Esophagus muscularis mucosa (tissue), 4 donors: Measurements from ENCODE around the gene DCUN1D4. TPM values are rescaled to one million over a fixed set of nuclear protein-coding genes. Genes with fewer than 3 reads are reported as not detected.
A peak's percentile ranks its signal among the peaks of the same experiment; 100 is the strongest.

ENCODE experiments used
- DNase-seq: peaks from one replicate; pipeline ENCODE4 v3.0.0-alpha.2; 2017; ENCODE audit errors: extremely low spot score
- H3K27ac ChIP-seq, 4 donors: fragments of 200-600 bp; sonication (generic); replicated peaks in 1 of 4; 1 replicate in 3 of 4; 2 replicates in 1 of 4; pipeline ENCODE4 v1.5.1; 2016 to 2019; ENCODE audit warnings: mild to moderate bottlenecking in 1 of 4
- H3K27me3 ChIP-seq, 4 donors: fragments of 200-600 bp; sonication (generic); one replicate each; pipeline versions ENCODE4 v1.5.1 to v1.6.0; 2016 to 2019
- H3K36me3 ChIP-seq, 4 donors: fragments of 200-600 bp; sonication (generic); one replicate each; pipeline ENCODE4 v1.5.1; 2016 to 2019
- H3K4me1 ChIP-seq, 4 donors: fragments of 200-600 bp; sonication (generic); one replicate each; pipeline ENCODE4 v1.5.1; 2016 to 2019
- H3K4me3 ChIP-seq, 4 donors: fragments of 200-600 bp; sonication (generic); 1 replicate in 2 of 4; 2 replicates in 2 of 4; pipeline ENCODE4 v1.5.1; 2016 to 2019; ENCODE audit warnings: mild to moderate bottlenecking in 4 of 4, moderate library complexity in 1 of 4
- H3K9me3 ChIP-seq, 4 donors: fragments of 200-600 bp; sonication (generic); 1 replicate in 3 of 4; 2 replicates in 1 of 4; pipeline ENCODE4 v1.5.1; 2016 to 2019
- CTCF ChIP-seq, 3 experiments: fragments of 200-600 bp in 2 of 3; fragments of 450-650 bp in 1 of 3; sonication (generic) in 2 of 3; IDR thresholded peaks; one replicate each; pipeline ENCODE4 v1.5.1; 2017 to 2019; ENCODE audit warnings: antibody characterized with exemption in 3 of 3, mild to moderate bottlenecking in 2 of 3, moderate library complexity in 1 of 3
- EP300 ChIP-seq: sonication (generic); formaldehyde crosslinking; IDR thresholded peaks from one replicate; pipeline ENCODE4 v1.6.1; 2017; ENCODE audit warnings: antibody characterized with exemption
- POLR2A ChIP-seq: fragments of 450-650 bp; IDR thresholded peaks from one replicate; pipeline ENCODE4 v1.6.1; 2017; ENCODE audit warnings: antibody characterized with exemption, moderate library complexity, mild to moderate bottlenecking, low read depth
- POLR2AphosphoS5 ChIP-seq, 2 donors: sonication (generic); formaldehyde crosslinking; IDR thresholded peaks; one replicate each; pipeline ENCODE4 v1.6.1; 2017; ENCODE audit warnings: antibody characterized with exemption in 2 of 2
- WGBS: methylation state at CpG from one replicate; pipeline ENCODE4 v1.1.5; 2018; 5-methylcytosine and 5-hydroxymethylcytosine counted together
- intact Hi-C: fragments of 100-400 bp; cut with DNase I; formaldehyde crosslinking; loops from one replicate; pipeline ENCODE4 v1.15.1; 2023
- total RNA-seq, 4 donors: library from RNA; depleted of rRNA; stranded (reverse); fragments of >200 nt; gene quantifications; one replicate each; pipeline versions ENCODE4 v1.1.0 to v1.2.1, GENCODE V29; 2016

DCUN1D4 gene
- total RNA-seq, 4 donors from 2014 or later: 36.0 to 70.6 (median 51.9) TPM

- intact Hi-C loops: no loop called here
Measured at GRCh38 chr4:51858605-51859202, 15.8 kb downstream of the DCUN1D4 start.

DNA sequence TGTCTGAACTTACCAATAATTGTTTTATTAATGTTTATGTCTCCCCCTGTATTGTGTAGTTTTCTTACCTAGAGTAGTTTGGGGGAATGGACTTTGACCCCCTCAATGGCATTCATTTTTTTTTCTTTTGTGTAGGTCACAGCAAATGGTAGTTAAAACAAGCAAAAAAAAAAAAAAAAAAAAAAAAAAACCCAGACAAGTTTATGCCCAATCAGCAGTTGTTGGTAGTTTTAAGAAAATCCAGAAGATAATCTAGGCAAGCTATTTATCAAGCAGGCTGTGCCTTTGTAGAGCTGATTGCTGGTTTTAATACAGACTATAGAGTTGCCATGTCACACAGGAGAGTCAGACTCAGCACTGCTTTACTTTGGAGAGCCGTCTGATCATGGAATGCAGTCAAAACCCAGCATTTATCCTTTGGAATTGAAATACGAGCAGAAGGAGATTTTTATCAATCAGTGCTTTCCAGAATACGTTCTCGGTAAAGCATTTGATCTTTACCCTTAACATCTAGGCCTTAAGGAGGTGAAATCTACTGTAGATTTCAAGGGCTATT lies 16.6 kb downstream of the DCUN1D4 start:
- peaks cover 13 to 50% (median 46%) of the 10 kb centered on the region in 4 donors for H3K4me1 ChIP-seq
- 75% methylated on average over 4 of the region's 4 CpGs for WGBS
- intact Hi-C loops: no loop called here
- H3K4me3 ChIP-seq: no peak overlapping the region
- DNase-seq: peak; percentile 8
- TF ChIP-seq POLR2A (no peak), CTCF (IDR thresholded peaks at IDR 0.05) (no peak), POLR2AphosphoS5 (IDR thresholded peaks at IDR 0.05) (no peak), EP300 (no peak)
- peaks cover 0 to 12% (median 11%) of the 10 kb centered on the region in 4 donors for H3K36me3 ChIP-seq
- H3K9me3 ChIP-seq: no peaks in the 10 kb centered on the region
- H3K27ac ChIP-seq: no peak overlapping the region
- H3K27me3 ChIP-seq: no peaks in the 10 kb centered on the region

More at GRCh38 chr4:51858605-51859202, 15.8 kb downstream of the DCUN1D4 start:
- DNase-seq: peak; percentile 29
- 39% methylated on average over 3 of the region's 3 CpGs for WGBS
- Histone ChIP-seq H3K4me3 (no peak overlapping the region), H3K4me1 (peaks cover 15 to 59% (median 51%) of the 10 kb centered on the region in 4 donors), H3K27ac (no peak overlapping the region), H3K36me3 (peaks cover 0 to 4% (median 3%) of the 10 kb centered on the region in 4 donors), H3K27me3 (no peaks in the 10 kb centered on the region), H3K9me3 (no peaks in the 10 kb centered on the region)
- TF ChIP-seq POLR2AphosphoS5 (IDR thresholded peaks at IDR 0.05) (no peak), POLR2A (no peak), EP300 (no peak), CTCF (IDR thresholded peaks at IDR 0.05) (no peak)

DNA sequence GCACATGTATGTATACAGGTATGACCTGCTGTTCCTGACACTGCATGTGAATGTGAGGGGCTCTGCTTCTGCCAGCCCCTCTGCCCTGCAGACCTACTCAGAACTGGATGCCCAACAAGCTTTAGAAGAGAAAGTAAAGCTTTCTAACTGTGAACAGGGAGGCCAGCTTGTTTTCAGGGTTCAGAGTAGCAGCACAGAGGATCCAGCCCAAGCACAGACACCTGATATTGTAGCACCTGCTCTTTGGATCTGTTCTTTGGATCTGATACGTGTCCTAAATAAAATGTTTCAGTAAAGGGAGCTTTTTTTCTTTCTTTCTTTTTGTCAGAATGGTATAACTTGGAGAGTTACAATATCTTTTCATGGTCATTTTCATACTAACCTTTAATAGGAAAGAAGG lies 19.2 kb downstream of the DCUN1D4 start:
- no peak for TF ChIP-seq POLR2AphosphoS5 (IDR thresholded peaks at IDR 0.05)
- no peak for TF ChIP-seq EP300
- TF ChIP-seq POLR2A: no peak
- TF ChIP-seq CTCF (IDR thresholded peaks at IDR 0.05): no peak
- WGBS: 78% methylated on average over 1 of the region's 1 CpG
- peaks cover 7 to 36% (median 35%) of the 10 kb centered on the region in 4 donors for H3K4me1 ChIP-seq
- no peak overlapping the region for H3K27ac ChIP-seq
- DNase-seq: no peak
- no peak overlapping the region for H3K4me3 ChIP-seq
- no peaks in the 10 kb centered on the region for H3K9me3 ChIP-seq
- H3K27me3 ChIP-seq: no peaks in the 10 kb centered on the region
- H3K36me3 ChIP-seq: peaks cover 0 to 37% (median 33%) of the 10 kb centered on the region in 4 donors
- intact Hi-C loops: no loop called here

- H3K27me3 ChIP-seq: no peaks in the 10 kb centered on the region
- intact Hi-C loops: no loop called here
Measured at GRCh38 chr4:51862781-51863180, 19.8 kb downstream of the DCUN1D4 start.

More at GRCh38 chr4:51862781-51863180, 19.8 kb downstream of the DCUN1D4 start:
- H3K27ac ChIP-seq: no peak overlapping the region
- H3K4me1 ChIP-seq: peaks cover 7 to 38% (median 35%) of the 10 kb centered on the region in 4 donors
- no peak for DNase-seq
- H3K36me3 ChIP-seq: peaks cover 4 to 42% (median 39%) of the 10 kb centered on the region in 4 donors
- H3K9me3 ChIP-seq: no peaks in the 10 kb centered on the region
- WGBS: 96% methylated on average over 1 of the region's 1 CpG
- no peak for TF ChIP-seq POLR2A
- TF ChIP-seq EP300: no peak
- TF ChIP-seq CTCF (IDR thresholded peaks at IDR 0.05): no peak
- no peak for TF ChIP-seq POLR2AphosphoS5 (IDR thresholded peaks at IDR 0.05)
- H3K4me3 ChIP-seq: no peak overlapping the region
